HuH-7.5 (cell line): ENCODE data around the gene CMKLR1.

Experiments used
- DNase-seq: peaks from one replicate; pipeline ENCODE4 v3.0.0; 2011; ENCODE audit warnings: low spot score

CMKLR1 gene, protein sequence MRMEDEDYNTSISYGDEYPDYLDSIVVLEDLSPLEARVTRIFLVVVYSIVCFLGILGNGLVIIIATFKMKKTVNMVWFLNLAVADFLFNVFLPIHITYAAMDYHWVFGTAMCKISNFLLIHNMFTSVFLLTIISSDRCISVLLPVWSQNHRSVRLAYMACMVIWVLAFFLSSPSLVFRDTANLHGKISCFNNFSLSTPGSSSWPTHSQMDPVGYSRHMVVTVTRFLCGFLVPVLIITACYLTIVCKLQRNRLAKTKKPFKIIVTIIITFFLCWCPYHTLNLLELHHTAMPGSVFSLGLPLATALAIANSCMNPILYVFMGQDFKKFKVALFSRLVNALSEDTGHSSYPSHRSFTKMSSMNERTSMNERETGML

DNA sequence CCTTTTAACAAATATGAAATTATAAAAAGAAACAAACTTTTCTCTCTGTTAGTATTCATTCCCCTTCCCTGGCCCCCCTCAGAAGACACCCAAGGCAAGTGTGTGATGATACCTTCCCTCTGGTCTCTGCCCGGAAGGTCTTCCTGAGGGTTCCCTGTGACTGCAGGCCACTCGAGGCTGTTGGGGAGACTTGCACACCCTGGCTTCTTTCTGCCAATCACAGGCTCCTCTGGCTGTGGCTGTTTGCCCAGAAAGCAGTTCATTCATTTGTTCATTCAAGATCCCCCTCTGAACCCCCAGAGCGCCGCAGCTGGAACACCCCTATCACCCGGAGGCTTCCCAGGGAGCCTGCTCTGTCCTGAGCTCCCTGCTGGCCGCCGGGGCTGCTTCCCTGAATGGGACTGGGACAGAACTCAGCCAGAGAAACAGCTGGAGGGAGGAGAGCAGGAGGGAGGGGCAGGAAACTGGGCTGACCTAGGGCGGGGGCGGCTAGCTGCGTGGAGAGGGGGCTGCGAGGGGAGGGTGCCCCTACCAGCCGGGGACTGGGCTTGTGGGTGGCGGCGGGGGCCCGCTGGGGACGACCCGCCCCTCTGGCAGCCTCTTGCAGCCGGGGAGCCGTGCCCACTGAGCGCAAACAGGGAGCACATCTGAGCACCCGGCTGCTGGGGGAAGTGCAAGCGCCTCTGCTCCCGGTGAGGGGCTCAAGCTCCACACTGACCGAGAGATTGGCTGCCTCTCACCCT is at the start of gene CMKLR1:
Gene CMKLR1, minus strand, starts transcription at position 397 of the 743 bp plus-strand sequence. CDS start 45,720 bp downstream, outside the sequence.
- DNase-seq: no peak

DNA sequence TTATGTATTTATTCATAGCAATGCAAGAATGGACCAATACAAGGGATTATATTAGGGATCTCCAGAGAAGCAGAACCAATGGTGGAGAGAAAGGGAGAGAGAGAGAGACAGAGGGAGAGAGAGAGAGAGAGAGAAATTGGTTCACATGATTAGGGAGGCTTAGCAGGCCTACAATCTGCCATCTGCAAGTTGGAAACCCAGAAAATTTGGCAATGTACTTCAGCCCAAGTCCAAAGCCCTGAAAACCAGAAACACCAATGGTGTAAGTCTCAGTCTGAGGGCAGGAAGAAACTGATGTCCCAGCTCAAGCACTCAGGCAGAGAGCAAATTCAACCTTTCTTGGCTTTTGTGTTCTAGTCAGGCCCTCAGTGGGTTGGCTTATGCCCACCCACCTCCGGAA is 48.7 kb upstream of the CMKLR1 start:
- no peak for DNase-seq

DNA sequence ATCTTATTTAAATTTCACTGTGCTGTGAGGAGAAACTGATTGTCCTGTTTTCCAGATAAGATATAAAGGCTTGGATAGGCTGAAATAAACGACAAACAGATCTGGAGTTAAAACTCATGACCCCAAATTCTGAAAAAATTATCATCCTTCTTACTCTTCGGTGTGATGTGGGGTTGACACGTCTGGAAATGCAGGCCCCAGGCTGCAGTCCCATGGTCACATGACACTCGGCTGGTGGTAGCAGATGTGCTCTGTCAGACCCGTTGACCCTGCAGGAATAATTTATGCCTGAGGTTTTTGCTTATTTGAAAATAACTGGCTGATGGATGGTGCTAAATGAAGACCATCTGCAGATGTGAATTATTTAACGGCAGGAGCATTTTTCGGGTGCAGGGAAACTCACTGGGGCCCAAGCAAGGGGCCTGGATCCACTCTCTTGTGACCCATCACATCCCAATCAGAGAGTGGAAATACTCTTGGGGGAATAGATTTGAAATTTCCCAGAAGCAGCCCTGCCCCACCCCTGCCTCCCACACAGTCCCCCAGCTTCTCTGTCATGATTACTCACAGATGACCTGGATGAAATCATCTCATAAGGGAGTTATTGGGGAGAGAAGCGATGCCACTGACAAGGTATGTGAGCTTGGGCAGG is 47.7 kb upstream of the CMKLR1 start:
- no peak for DNase-seq

DNA sequence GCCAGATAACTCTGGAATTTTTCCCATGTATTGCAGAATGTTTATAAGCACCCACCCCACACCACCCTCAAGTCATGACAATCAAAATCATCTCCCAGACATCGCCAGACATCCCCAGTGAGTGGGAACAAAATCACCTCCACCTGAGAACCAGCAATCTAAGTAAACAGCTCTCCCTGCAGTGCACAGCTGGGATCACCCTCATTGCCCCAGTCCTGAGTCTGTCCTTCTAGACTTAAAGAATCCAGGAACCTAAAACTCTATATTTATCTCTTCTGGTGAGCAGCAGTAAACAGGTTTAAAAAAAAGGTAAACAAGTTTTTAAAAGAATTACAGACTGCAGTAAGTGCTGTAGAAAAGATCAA is 43.3 kb upstream of the CMKLR1 start:
- DNase-seq: no peak

DNA sequence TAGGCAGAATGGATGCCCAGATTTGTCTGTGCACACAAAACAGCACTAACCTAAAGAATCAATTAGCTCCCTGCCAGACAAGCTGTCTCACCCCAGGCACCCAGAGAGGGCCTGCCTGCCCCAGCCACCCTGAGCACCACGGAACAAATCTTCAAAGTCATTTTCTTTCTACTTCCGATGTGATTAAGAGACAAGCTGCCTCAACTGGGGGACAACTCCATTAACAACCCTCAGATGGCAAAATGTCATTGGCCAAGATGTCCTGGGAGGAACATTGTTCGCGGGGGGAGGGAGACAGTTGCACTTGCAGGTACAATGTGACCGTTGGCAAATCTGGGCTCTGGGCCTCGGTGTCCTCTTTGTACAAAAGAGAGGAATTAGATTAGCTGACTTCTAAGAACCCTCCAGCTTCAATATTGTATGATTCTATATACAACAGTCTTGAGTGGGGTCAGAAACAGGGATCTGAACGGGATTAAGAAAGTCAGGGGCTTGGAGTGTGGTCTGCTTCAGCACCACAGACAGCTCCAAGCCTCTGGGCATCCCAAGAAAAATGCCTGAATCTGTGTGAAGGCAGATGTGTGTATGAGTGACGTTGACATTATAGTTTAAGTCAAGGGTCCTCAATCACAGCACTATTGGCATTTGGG is 42.8 kb upstream of the CMKLR1 start:
- DNase-seq: no peak

DNA sequence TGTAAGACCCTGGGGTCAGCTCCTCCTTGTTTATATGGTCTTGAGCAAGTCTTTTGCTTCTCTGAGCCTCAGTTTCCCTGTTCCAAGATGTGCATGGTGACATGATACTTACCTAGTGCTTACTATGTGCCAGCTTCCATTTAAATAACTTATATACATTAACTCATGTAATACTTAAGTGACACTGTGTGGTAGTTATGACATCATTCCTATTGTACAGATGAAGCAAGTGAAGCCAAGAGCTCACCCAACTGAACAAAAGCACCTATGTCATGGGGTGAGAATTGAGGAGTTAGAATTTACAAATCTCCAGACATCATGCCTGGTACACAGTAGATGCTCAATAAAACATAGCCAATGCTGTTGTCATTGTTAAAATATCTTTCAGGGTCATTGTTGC is 41.3 kb upstream of the CMKLR1 start:
- no peak for DNase-seq

DNA sequence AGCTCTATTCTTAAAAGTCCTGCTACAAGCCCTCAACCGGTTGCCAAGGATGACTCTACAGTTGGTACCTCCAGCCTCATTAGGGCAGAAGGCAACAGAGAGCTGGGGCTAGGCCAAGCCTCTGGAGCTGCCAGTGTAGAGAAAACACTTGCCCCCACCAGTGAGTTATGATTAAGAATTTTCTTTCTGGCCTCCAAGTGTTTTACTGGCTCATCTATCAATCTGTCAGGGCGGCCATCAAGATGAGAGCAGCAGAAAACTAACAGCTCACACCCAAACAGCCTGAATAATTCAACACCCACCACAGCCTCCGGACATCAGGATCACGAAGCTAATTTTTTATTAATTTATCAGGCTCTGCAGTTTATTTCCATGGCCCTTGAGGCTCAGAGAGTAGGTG is 40.7 kb upstream of the CMKLR1 start:
- no peak for DNase-seq

DNA sequence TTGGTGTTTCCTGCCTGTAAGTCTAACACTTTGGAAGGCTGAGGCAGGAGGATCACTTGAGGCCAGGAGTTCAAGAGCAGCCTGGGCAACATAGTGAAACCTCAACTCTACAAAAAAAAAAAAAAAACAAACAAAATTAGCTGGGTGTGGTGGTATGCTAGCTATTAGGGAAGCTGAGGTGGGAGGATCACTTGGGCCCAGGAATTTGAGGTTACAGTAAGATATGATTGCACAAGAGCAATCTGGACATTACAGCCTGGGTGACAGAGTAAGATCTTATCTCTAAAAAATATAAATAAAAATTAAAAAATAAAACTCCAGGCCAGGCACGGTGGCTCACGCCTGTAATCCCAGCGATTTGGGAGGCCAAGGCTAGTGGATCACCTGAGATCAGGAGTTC is 39.8 kb upstream of the CMKLR1 start:
- no peak for DNase-seq

DNA sequence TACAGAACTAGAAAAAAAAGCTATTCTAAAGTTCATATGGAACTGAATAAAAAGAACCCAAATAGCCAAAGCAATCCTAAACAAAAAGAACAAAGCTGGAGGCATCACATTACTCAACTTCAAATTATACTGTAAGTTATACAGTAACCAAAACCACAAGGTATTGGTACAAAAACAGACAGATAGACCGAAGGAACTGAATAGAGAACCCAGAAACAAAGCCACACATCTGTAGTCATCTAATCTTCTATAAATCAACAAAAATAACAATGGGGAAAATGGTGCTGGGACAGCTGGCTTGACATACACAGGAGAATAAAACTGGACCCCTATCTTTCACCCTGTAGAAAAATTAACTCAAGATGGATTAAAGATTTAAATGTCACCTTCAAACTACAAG is 38.1 kb upstream of the CMKLR1 start:
- no peak for DNase-seq

DNA sequence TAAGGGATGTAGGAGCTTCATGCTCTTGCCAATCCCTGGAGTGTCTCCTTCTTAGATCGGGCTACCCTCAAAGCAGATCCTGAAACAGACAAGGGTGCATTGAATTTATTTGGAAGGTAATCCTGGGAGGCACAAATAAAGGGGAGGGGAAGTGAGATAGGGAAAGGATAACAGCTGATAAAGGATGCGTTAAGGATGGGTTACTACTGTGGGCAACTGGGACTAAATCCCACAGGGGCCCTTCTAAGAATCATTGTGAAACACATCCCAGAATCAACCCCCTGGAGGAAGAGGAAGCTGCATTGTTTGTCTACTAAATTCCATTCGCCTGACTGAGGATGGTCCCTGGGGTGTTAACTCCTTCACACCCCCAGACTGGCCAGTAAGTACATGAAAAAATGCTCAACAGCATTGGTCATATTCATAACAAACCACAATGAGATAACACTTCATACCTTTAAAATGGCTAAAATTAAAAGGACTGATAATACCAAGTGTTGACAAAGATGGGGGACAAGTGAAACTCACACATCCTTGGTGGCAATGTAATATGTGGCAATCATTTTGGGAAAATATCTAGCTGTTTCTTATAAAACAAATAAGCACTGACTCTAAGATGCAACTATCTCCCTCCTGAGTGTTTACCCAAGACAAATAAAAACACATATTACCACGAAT is 37.0 kb upstream of the CMKLR1 start:
- no peak for DNase-seq

DNA sequence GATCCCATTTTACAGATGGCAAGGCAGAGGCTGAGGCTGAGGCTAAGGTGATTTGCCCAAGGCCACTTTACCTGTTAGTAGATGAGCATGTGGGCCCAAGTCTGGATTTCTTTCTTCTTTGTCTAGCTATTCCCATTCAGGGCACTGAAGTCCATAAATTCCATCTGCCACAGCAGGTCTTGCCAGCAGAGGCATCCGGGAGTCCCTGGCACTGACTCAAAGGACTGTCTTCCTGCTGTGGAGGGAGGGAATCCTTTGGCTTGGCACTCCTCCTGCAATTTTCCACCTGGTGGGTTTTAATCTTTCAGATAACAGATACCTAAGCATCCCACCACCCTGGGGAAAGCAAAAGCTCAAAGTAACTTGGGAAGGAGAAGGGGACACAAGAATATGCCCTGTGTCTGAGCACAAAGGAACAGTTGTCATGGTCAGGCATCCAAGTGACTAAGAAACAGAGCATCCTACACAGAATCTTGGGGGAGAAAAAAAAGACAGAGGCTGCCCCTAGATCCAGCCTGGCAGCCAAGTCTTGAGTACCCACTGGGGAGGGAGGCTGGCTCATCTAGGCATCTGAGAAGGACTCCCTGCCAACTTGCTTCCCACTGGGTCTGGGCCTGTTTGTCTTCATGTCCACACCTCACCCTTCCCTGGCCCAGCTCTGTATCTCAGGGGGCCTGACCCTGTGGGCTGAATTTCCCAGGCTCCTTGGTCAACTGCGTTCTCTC is 35.6 kb upstream of the CMKLR1 start:
- no peak for DNase-seq

DNA sequence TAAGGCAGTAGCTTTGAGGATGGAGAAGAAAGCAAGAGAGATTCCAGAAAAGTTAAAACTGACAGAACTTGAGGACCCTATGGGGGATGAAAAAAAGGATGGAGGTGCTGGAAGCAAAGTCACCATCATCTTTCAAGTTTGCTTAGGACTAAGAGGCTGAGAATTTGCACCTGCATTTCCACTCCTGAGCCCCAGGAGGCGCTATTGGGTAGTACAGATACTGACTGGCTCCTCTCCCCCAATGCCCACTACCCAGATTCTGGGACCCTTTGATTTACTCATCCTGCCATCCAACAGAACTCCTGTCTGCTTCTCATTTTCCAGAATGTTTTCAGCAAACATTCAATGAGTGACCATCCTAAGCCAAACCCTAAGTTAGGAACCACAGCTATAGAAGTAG is 34.0 kb upstream of the CMKLR1 start:
- no peak for DNase-seq

DNA sequence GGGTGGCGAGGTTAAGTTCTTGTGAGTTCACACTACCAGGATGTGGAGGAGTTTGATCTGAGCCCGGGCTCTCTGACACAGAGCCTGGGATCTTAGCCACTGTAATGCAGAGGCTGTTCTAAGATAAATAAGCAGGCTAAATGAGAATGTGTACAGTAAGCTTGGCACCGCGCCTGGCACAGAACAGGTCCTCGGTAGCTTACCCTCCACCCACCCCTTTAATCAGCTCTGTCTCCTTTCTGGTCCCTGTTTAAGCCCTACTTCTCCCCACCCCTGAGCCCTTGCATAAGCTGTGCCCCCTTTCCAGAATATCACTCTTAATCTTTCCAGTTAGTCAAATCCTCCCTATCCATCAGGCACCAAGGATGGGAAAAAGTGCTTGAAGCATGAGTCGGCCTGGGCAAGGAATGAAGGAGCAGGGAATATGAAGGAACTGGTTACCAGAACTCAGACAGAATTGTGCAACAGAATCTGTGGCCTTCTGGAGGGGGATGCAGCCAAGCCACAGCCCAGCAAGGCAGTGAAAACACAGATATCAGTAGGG is 32.8 kb upstream of the CMKLR1 start:
- DNase-seq: no peak

DNA sequence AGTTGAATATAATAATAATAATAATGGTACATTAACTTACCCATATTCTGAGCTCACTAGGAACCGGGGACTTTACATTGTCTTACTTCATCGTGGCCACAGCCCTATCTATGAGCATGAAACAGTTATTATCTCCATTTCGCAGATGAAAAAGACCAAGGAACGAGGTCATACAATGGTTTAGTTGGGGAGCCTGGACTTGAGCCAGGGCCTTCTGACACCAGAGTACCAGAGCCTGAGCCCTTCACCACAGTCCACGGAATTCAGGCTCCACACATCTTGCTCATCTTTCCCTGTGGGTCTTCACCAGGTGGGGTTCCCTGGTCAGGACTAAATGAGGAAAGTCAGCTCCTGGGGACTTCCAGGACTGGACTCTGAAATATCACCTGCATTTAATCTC is 31.3 kb upstream of the CMKLR1 start:
- DNase-seq: no peak

DNA sequence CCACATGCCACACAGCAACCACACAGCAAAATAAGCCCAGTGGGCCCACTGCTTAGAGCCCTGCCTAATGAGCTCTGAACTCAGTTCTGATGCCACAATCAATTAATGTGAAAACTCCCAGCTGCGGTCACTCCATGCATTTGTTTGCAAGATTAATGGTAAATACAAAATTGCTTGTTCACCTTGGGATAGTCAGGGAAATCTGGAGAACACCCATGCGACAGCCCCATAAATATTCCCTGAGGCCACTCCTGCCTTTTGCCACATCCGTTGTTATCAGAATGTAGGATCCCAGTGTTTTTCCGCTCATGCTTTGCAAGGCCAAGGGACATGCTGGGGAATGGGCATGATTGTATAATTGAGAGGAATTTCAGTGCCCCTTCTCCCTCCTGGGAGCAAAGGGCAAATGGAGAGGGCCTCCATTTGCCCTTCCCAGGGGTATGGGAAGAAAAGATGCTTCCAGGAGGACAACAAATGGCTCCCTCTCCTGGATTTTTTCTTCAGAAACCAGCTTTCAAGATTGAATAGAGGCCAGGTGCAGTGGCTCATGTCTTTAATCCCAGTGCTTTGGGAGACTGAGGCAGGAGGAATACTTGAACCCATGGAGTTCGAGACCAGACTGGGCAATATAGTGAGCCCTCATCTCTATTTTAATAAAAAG is 30.8 kb upstream of the CMKLR1 start:
- DNase-seq: no peak

DNA sequence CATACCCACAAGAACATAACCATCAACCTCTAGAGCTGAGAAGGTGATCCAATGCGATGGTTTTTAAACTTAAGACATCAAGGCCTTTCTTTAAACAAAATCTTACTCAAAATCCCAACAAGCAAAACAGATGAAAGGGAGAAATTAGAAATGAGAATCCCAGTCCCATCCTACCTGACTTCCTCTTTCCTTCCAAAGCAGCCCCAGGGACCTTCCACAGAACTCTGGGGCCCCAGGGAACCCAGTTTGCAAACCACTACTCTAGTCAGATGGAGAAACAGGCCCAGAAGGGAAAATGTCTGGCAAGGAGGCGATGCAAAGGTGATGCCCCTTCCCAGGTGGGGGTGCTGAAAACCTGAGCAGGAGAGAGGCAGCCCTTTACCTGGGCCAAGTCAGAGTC is 29.0 kb upstream of the CMKLR1 start:
- DNase-seq: no peak

DNA sequence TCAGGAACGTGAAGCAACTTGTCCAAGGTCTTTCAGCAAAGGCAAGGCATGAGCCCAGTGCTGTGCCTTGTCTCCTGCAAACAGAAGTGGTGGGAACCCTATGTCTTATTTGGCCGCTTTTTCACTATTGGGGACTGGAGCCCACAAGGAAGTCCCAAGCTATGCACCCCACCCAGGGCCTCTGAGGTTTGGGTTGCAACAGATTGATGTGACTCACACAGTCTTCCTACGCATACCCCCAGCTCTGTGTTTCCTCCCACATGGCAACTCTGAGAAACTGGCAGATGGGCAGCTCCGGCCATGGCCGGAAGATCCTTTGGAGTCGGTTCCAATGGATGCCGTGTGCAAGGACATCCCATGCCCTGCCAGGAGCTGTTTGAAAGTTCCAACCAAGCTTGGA is 28.3 kb upstream of the CMKLR1 start:
- no peak for DNase-seq

DNA sequence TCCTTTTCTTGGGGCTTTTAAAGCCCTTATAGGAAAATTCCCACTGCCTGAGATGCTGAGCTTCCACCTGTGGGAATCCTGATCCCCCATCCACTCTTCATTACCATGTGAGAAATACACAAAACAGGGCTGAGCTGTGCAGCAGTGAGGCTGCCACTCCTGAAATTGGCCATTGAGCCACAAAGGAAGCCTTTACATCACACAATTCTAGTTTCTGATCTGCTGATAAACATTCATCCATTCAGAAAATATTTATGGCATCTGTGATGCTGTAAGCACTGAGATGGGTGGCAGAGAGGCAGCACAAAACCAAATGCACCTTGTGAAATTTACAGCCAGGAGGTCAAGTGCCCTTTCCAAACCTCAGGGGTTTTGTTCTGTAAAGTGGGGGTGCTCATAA is 26.2 kb upstream of the CMKLR1 start:
- no peak for DNase-seq

DNA sequence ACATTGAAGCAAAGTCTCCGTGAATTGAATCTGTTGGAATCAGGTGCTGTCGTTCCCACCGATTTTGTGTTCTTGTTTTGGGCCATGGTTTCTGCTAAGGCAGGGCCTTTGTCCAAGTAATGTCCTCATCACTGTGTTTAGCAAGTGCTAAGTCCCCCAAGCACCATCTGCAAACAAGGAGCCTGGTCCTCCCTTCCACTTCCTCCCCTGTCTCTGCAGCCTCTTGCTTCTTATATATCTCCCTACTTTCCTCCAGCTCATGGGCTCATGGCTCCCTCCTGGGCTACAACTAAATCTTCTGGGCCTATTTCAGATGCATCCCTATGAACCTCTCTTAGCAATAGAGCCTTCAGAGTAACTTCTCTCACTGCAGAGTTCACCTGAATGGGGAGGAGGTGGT is 25.8 kb upstream of the CMKLR1 start:
- DNase-seq: no peak

DNA sequence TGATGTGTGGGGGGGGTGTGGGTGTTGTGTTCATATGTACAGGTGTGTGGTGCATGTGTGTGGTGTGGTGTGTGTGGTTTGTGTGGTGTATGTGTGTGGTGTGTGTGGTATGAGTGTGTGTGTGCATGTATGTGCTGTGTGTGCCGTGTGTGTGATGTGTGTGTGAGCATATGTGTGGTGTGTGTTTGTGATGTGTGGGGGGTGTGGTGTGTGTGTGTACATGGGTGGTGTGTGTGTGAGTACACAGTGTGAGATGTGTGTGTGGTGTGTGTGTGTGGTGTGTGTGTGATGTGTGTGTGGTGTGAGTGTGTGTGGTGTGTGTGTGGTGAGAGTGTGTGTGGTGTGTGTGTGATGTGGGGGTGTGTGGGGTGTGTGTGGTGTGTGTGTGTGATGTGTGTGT is 24.5 kb upstream of the CMKLR1 start:
- DNase-seq: no peak

DNA sequence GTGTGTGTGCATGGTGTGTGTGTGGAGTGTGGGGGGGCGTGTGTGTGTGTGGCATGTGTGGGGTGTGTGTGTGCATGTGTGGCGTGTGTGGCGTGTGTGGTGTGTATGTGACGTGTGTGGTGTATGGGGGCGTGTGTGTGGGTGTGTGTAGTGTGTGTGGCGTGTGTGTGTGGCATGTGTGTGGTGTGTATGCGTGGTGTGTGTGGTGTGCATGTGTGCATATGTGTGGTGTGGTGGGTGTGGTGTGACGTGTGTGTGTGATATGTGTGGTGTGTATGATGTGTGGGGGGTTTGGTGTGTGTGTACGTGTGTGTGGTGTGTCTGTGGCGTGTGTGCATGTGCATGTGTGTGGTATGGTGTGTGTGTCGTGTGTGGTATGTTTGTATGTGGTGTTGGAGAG is 24.1 kb upstream of the CMKLR1 start:
- no peak for DNase-seq
